ENCODE data around the gene TNFRSF1A. TPM values are rescaled to one million over a fixed set of nuclear protein-coding genes. Genes with fewer than 3 reads are reported as not detected.

The TNFRSF1A gene
- total and polyA plus RNA-seq, 2 of the 13 experiments (the other 11 are each of a cell fraction or from before 2014, with no cell fraction given) = 41.5 to 61.2 TPM

DNA sequence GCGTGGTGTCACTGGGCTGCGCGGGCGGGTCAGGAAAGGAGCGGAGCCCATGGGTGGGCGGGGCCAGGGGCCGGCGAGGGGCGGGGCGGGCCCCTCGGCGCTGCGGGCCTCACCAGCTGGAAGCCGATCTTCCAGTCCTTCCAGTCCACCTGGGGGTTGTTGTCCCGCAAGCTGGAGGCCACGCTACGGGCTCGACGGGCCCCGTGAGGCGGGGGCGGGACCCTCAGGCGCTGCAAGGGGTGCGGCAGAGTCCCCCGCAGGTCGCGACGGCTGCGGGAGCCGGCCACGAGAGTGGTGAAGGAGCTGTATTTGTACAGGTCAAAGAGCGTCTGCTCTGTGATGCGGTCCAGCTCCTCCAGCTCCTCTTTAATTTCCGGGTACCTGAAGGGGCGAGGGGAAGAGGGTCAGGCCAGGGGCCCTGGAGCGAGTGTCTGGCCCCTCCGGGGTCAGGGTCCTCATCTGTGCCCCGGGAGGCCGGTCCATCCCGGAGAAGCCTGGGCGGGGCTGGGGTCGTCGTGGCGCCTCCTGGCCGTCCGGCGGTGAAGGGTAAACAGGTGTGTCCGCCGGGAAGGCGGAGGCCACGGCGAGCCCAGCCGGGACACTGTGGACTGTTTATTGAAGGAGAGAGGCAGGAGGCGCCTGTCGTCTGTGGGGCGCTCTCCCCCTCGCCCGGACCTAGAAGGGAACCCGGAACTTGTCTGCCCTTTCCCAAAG, 21.6 kb upstream of the TNFRSF1A start (continued):
- TF ChIP-seq AGO1 (IDR thresholded peaks at IDR 0.05; ENCODE audit: low read depth, low read length, poor library complexity, severe bottlenecking) (no peak), ZNF720 (CRISPR knock-in tag; IDR thresholded peaks at IDR 0.05) (no peak), MXD3 (CRISPR knock-in tag; IDR thresholded peaks at IDR 0.05) (peak; percentile 72), CREM (IDR thresholded peaks at IDR 0.05) (peak; percentile 25; the same call in 1 of the 2 replicates), CREM (CRISPR knock-in tag; IDR thresholded peaks at IDR 0.05) (no peak), HMGA1 (CRISPR knock-in tag; conservative IDR thresholded peaks at IDR 0.05) (no peak), IKZF4 (CRISPR knock-in tag; IDR thresholded peaks at IDR 0.05; ENCODE audit: borderline replicate concordance, low read depth, not compliant biosample characterization) (no peak), TRIM24 (CRISPR knock-in tag; IDR thresholded peaks at IDR 0.05) (no peak), ZNF552 (CRISPR knock-in tag; IDR thresholded peaks at IDR 0.05; ENCODE audit: borderline replicate concordance) (peak; percentile 28; the same call in 1 of the 2 replicates), PHF8 (CRISPR knock-in tag; IDR thresholded peaks at IDR 0.05) (peak; percentile 84), ZNF530 (CRISPR knock-in tag; IDR thresholded peaks at IDR 0.05; ENCODE audit: low read depth) (no peak), MBD4 (IDR thresholded peaks at IDR 0.05; ENCODE audit: borderline replicate concordance, low read length) (no peak), ZBTB37 (CRISPR knock-in tag; IDR thresholded peaks at IDR 0.05) (0 out of 2 replicates have a peak, but pooled peaks have one; percentile 28), CHD2 (IDR thresholded peaks at IDR 0.05; ENCODE audit: low read depth, low read length) (no peak), SALL2 (CRISPR knock-in tag; IDR thresholded peaks at IDR 0.05) (peak; percentile 84), ZNF354B (CRISPR knock-in tag; IDR thresholded peaks at IDR 0.05) (0 out of 2 replicates have a peak, but pooled peaks have one; percentile 50), KDM4B (CRISPR knock-in tag; IDR thresholded peaks at IDR 0.05) (no peak; the same call in 1 of the 2 replicates), ZNF205 (CRISPR knock-in tag; IDR thresholded peaks at IDR 0.05) (no peak; the same call in 1 of the 2 replicates), BRD4 (CRISPR knock-in tag; IDR thresholded peaks at IDR 0.05) (peak; percentile 35; the same call in 1 of the 2 replicates), HNRNPLL (IDR thresholded peaks at IDR 0.05; ENCODE audit: low read depth, low read length, poor library complexity, severe bottlenecking) (peak; percentile 33), U2AF1 (optimal IDR thresholded peaks at IDR 0.05; ENCODE audit: low read depth, low read length) (no peak), ZNF570 (CRISPR knock-in tag; IDR thresholded peaks at IDR 0.05; ENCODE audit: borderline replicate concordance) (no peak), ZGPAT (CRISPR knock-in tag; IDR thresholded peaks at IDR 0.05) (peak; percentile 79; the same call in 1 of the 2 replicates)
- TF ChIP-seq, protein P1, sequence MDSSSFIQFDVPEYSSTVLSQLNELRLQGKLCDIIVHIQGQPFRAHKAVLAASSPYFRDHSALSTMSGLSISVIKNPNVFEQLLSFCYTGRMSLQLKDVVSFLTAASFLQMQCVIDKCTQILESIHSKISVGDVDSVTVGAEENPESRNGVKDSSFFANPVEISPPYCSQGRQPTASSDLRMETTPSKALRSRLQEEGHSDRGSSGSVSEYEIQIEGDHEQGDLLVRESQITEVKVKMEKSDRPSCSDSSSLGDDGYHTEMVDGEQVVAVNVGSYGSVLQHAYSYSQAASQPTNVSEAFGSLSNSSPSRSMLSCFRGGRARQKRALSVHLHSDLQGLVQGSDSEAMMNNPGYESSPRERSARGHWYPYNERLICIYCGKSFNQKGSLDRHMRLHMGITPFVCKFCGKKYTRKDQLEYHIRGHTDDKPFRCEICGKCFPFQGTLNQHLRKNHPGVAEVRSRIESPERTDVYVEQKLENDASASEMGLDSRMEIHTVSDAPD (CRISPR knock-in tag; IDR thresholded peaks at IDR 0.05) = no peak
